Left cardiac atrium (tissue), 4 donors: ENCODE data around the gene MEF2D. TPM values are rescaled to one million over a fixed set of nuclear protein-coding genes. Genes with fewer than 3 reads are reported as not detected.

Source experiments
- ATAC-seq, 2 donors: fragments of 200-7000 bp; cut with Tn5 transposase; one replicate each; pipeline ENCODE4 v1.9.1; 2020; ENCODE audit warnings: mild to moderate bottlenecking in 2 of 2, moderate library complexity in 2 of 2
- DNase-seq: peaks from one replicate; pipeline ENCODE4 v3.0.0-alpha.2; 2020
- intact Hi-C, 2 donors: fragments of 100-400 bp; cut with DNase I; formaldehyde crosslinking; loops; one replicate each; pipeline versions ENCODE4 v1.14.1 to v1.15.1; 2022 to 2023
- total RNA-seq, 2 donors: library from RNA; stranded (reverse); fragmentation: NEBNext Ultra II Directional; extraction: Animal tissue kit (Norgen Biotek cat#: 25700); gene quantifications; one replicate each; pipeline ENCODE4 v1.2.1, GENCODE V29; 2021
- donor health status: DM: no; HTN: yes; CAD: no.
- donor health status: DM: no; HTN: yes; CAD: no; lungs with severe emphysema.
- donor health status: DM: yes; HTN: yes; CAD: no.
- donor health status: Dilated cardiomyopathy.

The MEF2D gene
- total RNA-seq, 2 donors from 2014 or later: 69.0 to 81.7 TPM

GRCh38 chr1:156462954-156463795 lies 37.4 kb downstream of the MEF2D start:
- DNase-seq (no peak), ATAC-seq (no peak)
- intact Hi-C loops: no loop called here

- no peak for ATAC-seq
- intact Hi-C loops: no loop called here
- DNase-seq: no peak
Measured at GRCh38 chr1:156461781-156462647, 38.6 kb downstream of the MEF2D start.

GRCh38 chr1:156461109-156461508 lies 39.5 kb downstream of the MEF2D start:
- intact Hi-C loops: no loop called here
- DNase-seq (no peak), ATAC-seq (no peak)

GRCh38 chr1:156460525-156460924 lies 40.0 kb downstream of the MEF2D start:
- ATAC-seq (no peak), DNase-seq (no peak)
- intact Hi-C loops: no loop called here

GRCh38 chr1:156458181-156458503 lies 42.4 kb downstream of the MEF2D start:
- ATAC-seq (no peak), DNase-seq (no peak)
- intact Hi-C loops: loop anchor here (5.0 kb wide), 2 partner anchors 124 to 149 kb away; no protein-coding TSS in a partner anchor

GRCh38 chr1:156456625-156457465 lies 43.7 kb downstream of the MEF2D start:
- peak; percentile 99 for DNase-seq
- intact Hi-C loops: loop anchor here (2.0 to 5.0 kb wide), 4 partner anchors 52 to 150 kb away; no protein-coding TSS in a partner anchor

GRCh38 chr1:156455362-156455761 lies 45.2 kb downstream of the MEF2D start:
- no peak for DNase-seq
- intact Hi-C loops: loop anchor here (5.0 kb wide), 2 partner anchors 127 to 152 kb away; no protein-coding TSS in a partner anchor
- no peak for ATAC-seq

More at GRCh38 chr1:156456625-156457465, 43.7 kb downstream of the MEF2D start:
- ATAC-seq: peak; percentile 94 to 95

GRCh38 chr1:156452907-156453306 lies 47.7 kb downstream of the MEF2D start:
- ATAC-seq (no peak), DNase-seq (no peak)
- intact Hi-C loops: no loop called here

- ATAC-seq: no peak
- intact Hi-C loops: no loop called here
- DNase-seq: no peak
Measured at GRCh38 chr1:156451505-156452160, 48.9 kb downstream of the MEF2D start.

GRCh38 chr1:156448134-156448967 lies 52.2 kb downstream of the MEF2D start:
- ATAC-seq (no peak), DNase-seq (no peak)
- intact Hi-C loops: no loop called here

GRCh38 chr1:156445789-156446263 lies 54.7 kb downstream of the MEF2D start:
- ATAC-seq: peak; percentile 93
- intact Hi-C loops: loop anchor here (1.0 to 2.0 kb wide), 2 partner anchors 61 kb away; no protein-coding TSS in a partner anchor
- DNase-seq: peak; percentile 79

- intact Hi-C loops: loop anchor here in 1 of 2 donors (2.0 kb wide), 1 partner anchor 60 kb away; no protein-coding TSS in a partner anchor
- no peak for ATAC-seq
- DNase-seq: no peak
Measured at GRCh38 chr1:156444407-156445001, 56.1 kb downstream of the MEF2D start.

GRCh38 chr1:156443286-156443685 lies 57.3 kb downstream of the MEF2D start:
- intact Hi-C loops: no loop called here
- ATAC-seq: no peak
- DNase-seq: no peak

GRCh38 chr1:156440654-156441437 lies 59.7 kb downstream of the MEF2D start:
- ATAC-seq: no peak
- no peak for DNase-seq
- intact Hi-C loops: no loop called here

GRCh38 chr1:156439777-156440183 lies 60.8 kb downstream of the MEF2D start:
- ATAC-seq (no peak), DNase-seq (no peak)
- intact Hi-C loops: no loop called here

GRCh38 chr1:156439036-156439776 lies 61.4 kb downstream of the MEF2D start:
- ATAC-seq: no peak
- no peak for DNase-seq
- intact Hi-C loops: no loop called here
